ENCODE data around the gene SCUBE1. TPM values are rescaled to one million over a fixed set of nuclear protein-coding genes. Genes with fewer than 3 reads are reported as not detected.

Gene SCUBE1
- total RNA-seq, 1 experiment from 2014 or later = 3.9 TPM

GRCh38 chr22:43236411-43237166 lies 106.6 kb downstream of the SCUBE1 start:
- no peaks in the 10 kb centered on the region for H3K27me3 ChIP-seq (ENCODE audit: insufficient read depth, low read length)
- DNase-seq (ENCODE audit: low read depth, low spot score) = no peak
- no peaks in the 10 kb centered on the region for H3K4me1 ChIP-seq (ENCODE audit: control insufficient read depth in 1 of 2, insufficient read depth in 2 of 2, low read length in 2 of 2)
- no peak overlapping the region for H3K4me2 ChIP-seq (ENCODE audit: low read length)
- intact Hi-C loops (cut with micrococcal nuclease) = no loop called here
- no peaks in the 10 kb centered on the region for H3K36me3 ChIP-seq (ENCODE audit: control insufficient read depth in 1 of 2, insufficient read depth in 2 of 2, low read length in 2 of 2)
- H2AFZ ChIP-seq (ENCODE audit: low read depth, low read length, poor library complexity, severe bottlenecking) = no peak overlapping the region
- H3K27ac ChIP-seq (ENCODE audit: low read depth, low read length) = no peak overlapping the region
- no peaks in the 10 kb centered on the region for H3K9me2 ChIP-seq (ENCODE audit: insufficient read depth)
- no peaks in the 10 kb centered on the region for H4K20me1 ChIP-seq (ENCODE audit: insufficient read depth)
- H3K9ac ChIP-seq (ENCODE audit: low read length) = no peak overlapping the region
- CTCF ChIA-PET = no interaction called here
- no peak overlapping the region for H3K4me3 ChIP-seq (replicated peaks in 1 of 2; ENCODE audit: low read depth in 1 of 2, low read length in 2 of 2)
- H3K9me3 ChIP-seq (ENCODE audit: control insufficient read depth in 1 of 2, insufficient read depth in 1 of 2, low read depth in 1 of 2, low read length in 2 of 2) = no peaks in the 10 kb centered on the region
- H3K79me2 ChIP-seq (ENCODE audit: insufficient read depth, low read length) = no peaks in the 10 kb centered on the region
- TF ChIP-seq ZNF274 (IDR thresholded peaks at IDR 0.05; ENCODE audit: low read depth, low read length) = no peak
- TF ChIP-seq SIN3A (IDR thresholded peaks at IDR 0.05; ENCODE audit: low read depth) = no peak
- TF ChIP-seq FOSL1 (IDR thresholded peaks at IDR 0.05; ENCODE audit: low read depth) = no peak
- no peak for TF ChIP-seq POLR2AphosphoS5 (IDR thresholded peaks at IDR 0.05; ENCODE audit: low read depth, low read length)
- no peak for TF ChIP-seq EZH2phosphoT487 (IDR thresholded peaks at IDR 0.05; ENCODE audit: borderline replicate concordance)
- TF ChIP-seq, protein P1, sequence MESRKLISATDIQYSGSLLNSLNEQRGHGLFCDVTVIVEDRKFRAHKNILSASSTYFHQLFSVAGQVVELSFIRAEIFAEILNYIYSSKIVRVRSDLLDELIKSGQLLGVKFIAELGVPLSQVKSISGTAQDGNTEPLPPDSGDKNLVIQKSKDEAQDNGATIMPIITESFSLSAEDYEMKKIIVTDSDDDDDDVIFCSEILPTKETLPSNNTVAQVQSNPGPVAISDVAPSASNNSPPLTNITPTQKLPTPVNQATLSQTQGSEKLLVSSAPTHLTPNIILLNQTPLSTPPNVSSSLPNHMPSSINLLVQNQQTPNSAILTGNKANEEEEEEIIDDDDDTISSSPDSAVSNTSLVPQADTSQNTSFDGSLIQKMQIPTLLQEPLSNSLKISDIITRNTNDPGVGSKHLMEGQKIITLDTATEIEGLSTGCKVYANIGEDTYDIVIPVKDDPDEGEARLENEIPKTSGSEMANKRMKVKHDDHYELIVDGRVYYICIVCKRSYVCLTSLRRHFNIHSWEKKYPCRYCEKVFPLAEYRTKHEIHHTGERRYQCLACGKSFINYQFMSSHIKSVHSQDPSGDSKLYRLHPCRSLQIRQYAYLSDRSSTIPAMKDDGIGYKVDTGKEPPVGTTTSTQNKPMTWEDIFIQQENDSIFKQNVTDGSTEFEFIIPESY (IDR thresholded peaks at IDR 0.05; ENCODE audit: extremely low read depth, insufficient replicate concordance, low read length) = no peak
- no peak for TF ChIP-seq SRF (IDR thresholded peaks at IDR 0.05; ENCODE audit: low read depth)
- RAD21 ChIA-PET (ENCODE audit: low non-redundant PET in 1 of 2, low total read pairs in 2 of 2, uncharacterized antibody in 2 of 2, unreplicated experiment in 2 of 2) = no interaction called here
- ATAC-seq = no peak
- POLR2A ChIA-PET = no interaction called here
- BruUV-seq (replicated peaks) = no TSS peak

Measured in HCT116 (cell line).